HG03159 (cell line): ENCODE data around the gene PCDHA5.
"Not testable (repeated sequence)": the region's sequence is repeated elsewhere in the genome, so short reads cannot be mapped to it uniquely, and the experiment has no call there.

Source experiments
- ATAC-seq: cut with Tn5 transposase; IDR thresholded peaks from one replicate; pipeline ENCODE4 v1.9.1; 2021; ENCODE audit warnings: mild to moderate bottlenecking, moderate library complexity; ENCODE audit not compliant: unreplicated experiment

PCDHA5 gene

GRCh38 chr5:140821375-140822280 is at the start of gene PCDHA5:
Gene PCDHA5 (plus strand): TSS chr5:140821613.
- no peak for ATAC-seq

GRCh38 chr5:140780512-140780911 is 40.9 kb upstream of the PCDHA5 start:
- no peak for ATAC-seq

- no peak for ATAC-seq
Observed at GRCh38 chr5:140785905-140786686, 35.3 kb upstream of the PCDHA5 start, which contains the start of gene PCDHA1. Gene PCDHA1 (plus strand): TSS chr5:140786140.

- not testable (repeated sequence) for ATAC-seq
Observed at GRCh38 chr5:140787422-140787821, 34.0 kb upstream of the PCDHA5 start.

- not testable (repeated sequence) for ATAC-seq
Observed at GRCh38 chr5:140787849-140788504, 33.4 kb upstream of the PCDHA5 start.

GRCh38 chr5:140791089-140791488 is 30.3 kb upstream of the PCDHA5 start:
- no peak for ATAC-seq

GRCh38 chr5:140794595-140795258 is 26.7 kb upstream of the PCDHA5 start, which contains the start of gene PCDHA2:
Gene PCDHA2 (plus strand): TSS chr5:140794852.
- no peak for ATAC-seq

- ATAC-seq = no peak
Observed at GRCh38 chr5:140795259-140795641, 26.2 kb upstream of the PCDHA5 start.

GRCh38 chr5:140796072-140796717 is 25.2 kb upstream of the PCDHA5 start:
- ATAC-seq = not testable (repeated sequence)

- ATAC-seq = no peak
Observed at GRCh38 chr5:140796718-140797095, 24.7 kb upstream of the PCDHA5 start.

- ATAC-seq = no peak
Observed at GRCh38 chr5:140800816-140801493, 20.5 kb upstream of the PCDHA5 start, which contains the start of gene PCDHA3. Gene PCDHA3 (plus strand): TSS chr5:140801057.

GRCh38 chr5:140801494-140801841 is 19.9 kb upstream of the PCDHA5 start:
- no peak for ATAC-seq

- not testable (repeated sequence) for ATAC-seq
Observed at GRCh38 chr5:140802381-140802780, 19.0 kb upstream of the PCDHA5 start.

GRCh38 chr5:140802781-140803271 is 18.6 kb upstream of the PCDHA5 start:
- ATAC-seq = no peak

GRCh38 chr5:140806834-140807775 is 14.3 kb upstream of the PCDHA5 start, which contains the start of gene PCDHA4:
Gene PCDHA4 (plus strand): TSS chr5:140807068.
- no peak for ATAC-seq

- not testable (repeated sequence) for ATAC-seq
Observed at GRCh38 chr5:140808241-140808888, 13.0 kb upstream of the PCDHA5 start.

- ATAC-seq = no peak
Observed at GRCh38 chr5:140808889-140809291, 12.5 kb upstream of the PCDHA5 start.

GRCh38 chr5:140822281-140822629 is 842 bp downstream of the PCDHA5 start:
- no peak for ATAC-seq
